Measurements from ENCODE around the gene SNCB.

SNCB gene

GRCh38 chr5:176629853-176630680 is at the start of gene SNCB, which contains the start of gene EIF4E1B:
SNCB (minus strand) TSS chr5:176630534; CDS start chr5:176629654, 880 bp downstream.
EIF4E1B (plus strand) TSS chr5:176630675; CDS start chr5:176642788, 12,113 bp downstream.
- peak; percentile 61 for DNase-seq (ENCODE audit: low read depth)

- DNase-seq (ENCODE audit: low read depth), result no peak
These were observed 49.3 kb upstream of the SNCB start for GRCh38 chr5:176679365-176680225.

- DNase-seq (ENCODE audit: low read depth), result no peak
These were observed 48.2 kb upstream of the SNCB start for GRCh38 chr5:176678584-176678983.

DNA sequence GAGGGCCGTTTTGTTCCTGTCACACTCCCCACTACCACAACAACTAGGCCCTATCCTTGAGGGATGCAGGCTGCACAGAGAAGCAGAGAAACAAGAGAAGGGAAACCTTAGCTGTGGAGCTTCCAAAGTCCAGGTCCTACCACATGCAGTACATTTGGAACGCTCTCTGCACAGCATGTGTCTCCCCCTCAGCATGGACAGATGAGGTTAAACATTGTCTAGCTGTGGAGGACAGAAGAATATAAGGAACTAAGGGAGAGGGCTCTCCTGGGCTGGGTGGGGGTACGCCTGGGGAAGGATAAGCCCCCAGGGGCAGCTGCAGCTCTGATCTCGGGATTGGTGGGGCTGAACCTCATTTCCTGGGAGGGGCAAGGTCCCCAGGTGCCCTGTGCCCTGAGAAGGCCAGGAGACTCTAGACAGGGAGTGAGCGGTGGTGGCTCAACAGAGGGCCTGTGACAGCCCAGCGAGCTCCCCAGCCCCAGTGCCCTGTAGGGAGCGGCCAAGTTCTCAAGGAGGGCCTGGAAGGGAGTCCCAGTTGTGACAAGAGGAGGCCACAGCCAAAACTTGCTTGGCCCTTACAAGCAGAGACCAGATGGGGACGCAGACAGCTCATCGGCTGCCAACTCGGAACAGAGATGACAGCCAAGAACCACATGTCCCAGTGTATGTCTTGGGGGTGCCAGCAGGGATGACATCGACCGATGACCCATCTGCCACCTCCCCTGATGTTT is 47.0 kb upstream of the SNCB start:
- DNase-seq (ENCODE audit: low read depth), result no peak

DNA sequence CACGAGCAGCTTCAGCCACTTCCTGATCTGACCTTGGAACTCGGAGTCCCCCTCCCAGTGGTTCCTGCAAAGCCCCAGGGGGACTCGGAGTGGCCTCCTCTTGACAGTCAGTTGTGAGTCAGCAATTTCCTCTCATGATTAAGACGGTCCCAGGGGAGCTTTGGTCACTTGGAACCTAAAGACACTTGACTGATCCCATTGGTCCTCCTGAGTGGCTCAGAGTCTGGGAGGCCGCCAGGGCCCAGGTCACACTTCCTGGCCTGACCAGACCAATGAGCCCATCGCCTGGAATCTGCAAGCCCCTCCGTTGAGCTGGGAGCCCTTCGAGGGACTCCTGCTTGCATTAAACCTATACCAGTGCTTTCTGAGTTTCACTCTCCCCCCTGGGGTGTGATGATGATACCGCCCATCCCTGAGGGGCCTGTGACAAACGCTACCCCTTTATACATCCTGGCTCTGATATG is 46.1 kb upstream of the SNCB start:
- DNase-seq (ENCODE audit: low read depth), result peak; percentile 68

- peak; percentile 52 for DNase-seq (ENCODE audit: low read depth)
These were observed 45.5 kb upstream of the SNCB start for GRCh38 chr5:176675676-176676360.

GRCh38 chr5:176674799-176675198 is 44.5 kb upstream of the SNCB start:
- no peak for DNase-seq (ENCODE audit: low read depth)

DNA sequence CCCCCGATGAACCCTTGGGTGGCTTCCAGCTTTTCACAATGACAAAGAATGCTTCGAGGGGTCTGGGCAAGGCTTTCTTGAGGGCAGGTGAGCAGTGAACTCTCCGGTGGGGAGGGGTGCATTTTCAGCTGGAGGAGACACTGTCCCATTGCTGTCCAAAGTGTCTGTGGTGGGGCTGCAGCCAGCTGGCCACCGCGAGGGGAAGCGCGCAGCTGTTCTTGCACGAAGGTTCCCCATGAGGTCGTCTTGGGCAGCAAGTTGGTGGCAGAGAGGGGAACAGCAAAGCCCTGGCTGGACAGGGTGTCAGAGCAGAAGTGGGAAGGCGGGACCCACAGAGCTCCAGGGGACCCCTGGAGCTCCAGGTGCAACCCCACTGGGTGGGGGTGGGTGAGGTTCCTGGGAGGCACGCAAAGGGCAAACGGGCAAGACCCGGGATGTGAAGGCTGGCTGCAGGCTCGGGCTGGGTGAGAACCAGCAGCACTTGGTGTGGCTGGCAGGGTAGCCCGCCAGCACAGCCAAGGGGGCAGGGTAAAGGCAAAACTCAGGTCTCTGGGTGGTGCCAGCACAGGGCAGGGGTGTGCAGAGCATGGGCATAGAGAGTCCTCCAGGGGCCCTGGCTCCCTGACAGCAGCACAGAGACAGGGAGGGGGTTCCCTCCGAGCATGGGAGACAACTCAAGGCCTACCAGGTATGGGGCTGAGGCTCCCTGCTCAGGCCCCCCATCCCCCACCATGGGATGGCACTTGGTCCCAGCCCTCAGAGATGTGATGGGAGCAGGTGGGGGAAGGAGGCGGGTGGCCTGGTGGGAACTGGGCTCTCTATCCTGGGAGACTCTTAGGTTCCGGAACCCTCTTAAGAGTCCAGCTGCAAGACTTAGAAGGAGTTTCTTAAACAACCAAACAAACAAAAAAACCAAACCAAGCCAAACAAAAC is 43.6 kb upstream of the SNCB start:
- DNase-seq (ENCODE audit: low read depth), result no peak

GRCh38 chr5:176671890-176672747 is 41.8 kb upstream of the SNCB start:
- DNase-seq (ENCODE audit: low read depth), result no peak

- no peak for DNase-seq (ENCODE audit: low read depth)
These were observed 41.1 kb upstream of the SNCB start for GRCh38 chr5:176671399-176671798.

DNA sequence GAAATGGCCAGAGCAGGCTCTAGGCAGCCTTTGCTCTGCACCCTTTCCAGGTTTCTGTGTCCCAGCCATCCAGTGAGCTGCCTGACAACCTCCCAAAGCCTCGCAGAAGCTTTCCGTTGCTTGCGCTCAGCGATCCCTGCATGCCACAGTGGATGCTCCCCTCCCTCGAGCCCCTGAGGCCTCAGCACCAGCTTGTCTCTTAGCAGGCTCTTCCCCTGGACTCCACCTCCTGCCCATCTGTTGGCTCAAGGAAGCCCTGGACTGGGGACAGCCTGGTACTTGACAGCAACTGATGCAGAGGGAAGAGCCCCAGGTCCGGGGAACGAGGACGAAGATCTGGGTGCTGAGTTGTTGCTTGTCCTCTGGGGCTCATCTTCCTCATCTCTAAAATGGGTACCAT is 40.1 kb upstream of the SNCB start:
- DNase-seq (ENCODE audit: low read depth), result no peak

- no peak for DNase-seq (ENCODE audit: low read depth)
These were observed 37.3 kb upstream of the SNCB start for GRCh38 chr5:176667637-176668036.

DNA sequence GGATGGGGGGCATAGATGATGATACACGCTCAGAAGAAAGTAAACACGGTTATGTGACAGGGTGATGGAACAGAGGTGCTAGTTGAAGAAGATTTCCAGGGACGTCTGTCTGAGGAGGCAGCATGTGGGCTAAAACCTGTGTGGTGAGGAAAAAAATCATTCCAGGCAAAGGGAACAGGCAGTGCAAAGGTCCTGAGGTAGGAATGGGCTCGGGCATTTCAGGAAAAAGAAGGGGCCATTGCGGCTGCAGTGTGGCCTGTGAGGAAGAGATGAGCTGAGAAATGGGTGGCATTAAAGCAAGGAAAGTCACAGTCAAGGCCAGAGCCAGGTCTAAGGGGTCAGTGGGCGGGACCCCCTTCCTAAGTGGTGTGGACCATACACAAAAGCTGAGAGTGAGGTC is 35.2 kb upstream of the SNCB start:
- no peak for DNase-seq (ENCODE audit: low read depth)

DNA sequence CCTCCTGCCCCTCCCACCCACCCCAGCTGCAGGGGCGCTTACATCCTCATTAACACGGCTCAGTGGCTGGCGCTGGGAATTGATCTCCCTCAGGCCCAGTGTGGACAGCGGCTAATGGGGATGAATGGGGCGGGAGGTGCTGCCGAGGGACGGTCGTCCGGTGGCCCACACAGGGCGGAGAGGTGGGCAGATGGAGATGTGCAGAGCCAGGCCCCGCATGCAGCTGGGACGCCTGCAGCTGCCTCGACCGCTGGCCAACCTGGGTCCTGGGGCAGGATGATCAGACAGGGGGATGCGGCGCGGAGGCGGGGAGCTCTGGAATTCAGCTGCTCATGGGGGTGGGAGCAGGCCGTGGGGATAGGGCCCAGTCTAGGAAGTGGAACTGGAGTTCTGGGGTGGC is 34.6 kb upstream of the SNCB start:
- no peak for DNase-seq (ENCODE audit: low read depth)

DNA sequence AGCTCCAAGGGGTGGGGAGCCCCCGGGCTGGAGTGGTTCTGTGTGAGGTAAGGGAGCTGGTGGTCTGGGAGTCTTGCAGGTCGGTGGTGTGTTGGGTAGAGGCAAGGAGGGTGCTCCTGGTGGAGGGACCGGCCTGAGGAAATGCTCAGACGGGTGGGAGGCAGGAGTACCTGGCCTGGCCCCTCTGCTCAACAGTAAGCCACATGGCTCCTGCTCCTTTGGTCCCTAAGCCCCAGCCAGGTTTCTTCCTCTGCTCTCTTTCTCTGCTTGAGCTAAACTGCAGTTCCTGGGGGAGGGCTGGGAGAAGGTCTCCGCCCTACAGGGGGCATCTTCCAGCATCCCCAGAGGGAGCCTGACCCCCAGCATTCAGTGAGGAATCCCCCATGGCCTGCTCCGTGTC is 34.1 kb upstream of the SNCB start:
- no peak for DNase-seq (ENCODE audit: low read depth)

- DNase-seq (ENCODE audit: low read depth), result no peak
These were observed 33.2 kb upstream of the SNCB start for GRCh38 chr5:176663566-176663965.

- no peak for DNase-seq (ENCODE audit: low read depth)
These were observed 32.3 kb upstream of the SNCB start for GRCh38 chr5:176662371-176663333.

DNA sequence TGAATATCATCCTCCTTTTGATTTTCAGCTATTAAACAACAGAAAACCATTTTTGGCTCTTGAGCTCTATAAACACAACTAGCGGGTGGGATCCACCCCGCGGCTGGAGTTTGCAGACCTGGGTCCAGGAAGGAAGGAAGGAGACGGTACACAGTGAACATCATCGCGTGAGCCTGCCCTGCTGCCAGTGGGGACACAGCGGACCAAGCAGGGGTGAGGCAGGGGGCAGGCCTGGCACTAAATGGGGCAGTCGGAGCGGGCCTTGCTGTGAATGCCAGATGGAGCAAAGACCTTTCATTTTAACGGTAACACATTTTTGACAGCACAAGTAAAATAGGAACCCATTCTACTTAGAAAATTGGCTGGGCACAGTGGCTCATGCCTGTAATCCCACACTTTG is 31.3 kb upstream of the SNCB start:
- no peak for DNase-seq (ENCODE audit: low read depth)
